GM19193 (cell line): ENCODE measurements around the gene LAMP1.
A peak's percentile ranks its signal among the peaks of the same experiment; 100 is the strongest.

Source experiments
- POLR2A ChIP-seq: IDR thresholded peaks from 4 replicates; pipeline ENCODE4 v1.6.1; 2011; ENCODE audit not compliant: insufficient read depth, insufficient read length; ENCODE audit errors: extremely low read depth

LAMP1 gene

GRCh38 chr13:113296823-113297369 is at the start of gene LAMP1:
TSS of gene LAMP1 (plus strand) at chr13:113297239. CDS start at chr13:113297435, 196 bp downstream.
- peak; percentile 78 for TF ChIP-seq POLR2A

- no peak for TF ChIP-seq POLR2A
Measured at GRCh38 chr13:113252516-113253095, 44.4 kb upstream of the LAMP1 start.

GRCh38 chr13:113258321-113259054 is 38.6 kb upstream of the LAMP1 start:
- no peak for TF ChIP-seq POLR2A

GRCh38 chr13:113260996-113261395 is 36.0 kb upstream of the LAMP1 start:
- TF ChIP-seq POLR2A, result no peak

- no peak for TF ChIP-seq POLR2A
Measured at GRCh38 chr13:113267642-113268405, 29.2 kb upstream of the LAMP1 start.

- no peak for TF ChIP-seq POLR2A
Measured at GRCh38 chr13:113272031-113272430, 25.0 kb upstream of the LAMP1 start.

- no peak for TF ChIP-seq POLR2A
Measured at GRCh38 chr13:113272701-113273181, 24.3 kb upstream of the LAMP1 start.

GRCh38 chr13:113273321-113273720 is 23.7 kb upstream of the LAMP1 start:
- TF ChIP-seq POLR2A, result no peak

GRCh38 chr13:113273851-113274590 is 23.0 kb upstream of the LAMP1 start:
- TF ChIP-seq POLR2A, result no peak

GRCh38 chr13:113274721-113275120 is 22.3 kb upstream of the LAMP1 start:
- no peak for TF ChIP-seq POLR2A

- TF ChIP-seq POLR2A, result no peak
Measured at GRCh38 chr13:113275387-113275786, 21.7 kb upstream of the LAMP1 start.

- TF ChIP-seq POLR2A, result no peak
Measured at GRCh38 chr13:113280126-113280525, 16.9 kb upstream of the LAMP1 start.

GRCh38 chr13:113283904-113284303 is 13.1 kb upstream of the LAMP1 start:
- TF ChIP-seq POLR2A, result no peak

GRCh38 chr13:113288880-113289279 is 8.2 kb upstream of the LAMP1 start:
- no peak for TF ChIP-seq POLR2A
